GM19324 (cell line): ENCODE data around the gene COMMD2.

Experiments used
- ATAC-seq: cut with Tn5 transposase; IDR thresholded peaks from one replicate; pipeline ENCODE4 v1.9.1; 2021; ENCODE audit warnings: mild to moderate bottlenecking, moderate library complexity; ENCODE audit not compliant: unreplicated experiment, low FRiP score

COMMD2 gene

GRCh38 chr3:149752051-149752787 lies at the start of gene COMMD2:
Gene COMMD2, minus strand, starts transcription at chr3:149752489. Its CDS starts 45 bp downstream, at chr3:149752444.
- ATAC-seq: peak; percentile 99

- no peak for ATAC-seq
Measured at GRCh38 chr3:149801639-149802038, 49.4 kb upstream of the COMMD2 start.

GRCh38 chr3:149801195-149801594 lies 48.9 kb upstream of the COMMD2 start:
- no peak for ATAC-seq

- ATAC-seq: no peak
Measured at GRCh38 chr3:149800693-149801092, 48.4 kb upstream of the COMMD2 start.

GRCh38 chr3:149796026-149796425 lies 43.7 kb upstream of the COMMD2 start:
- ATAC-seq: no peak

GRCh38 chr3:149792452-149793270 lies 40.4 kb upstream of the COMMD2 start, which contains the start of gene ANKUB1:
Gene ANKUB1, minus strand, starts transcription at chr3:149792554. Its CDS starts 188 bp downstream, at chr3:149792366.
- no peak for ATAC-seq

- ATAC-seq: no peak
Measured at GRCh38 chr3:149790698-149791097, 38.4 kb upstream of the COMMD2 start.

GRCh38 chr3:149790268-149790667 lies 38.0 kb upstream of the COMMD2 start:
- ATAC-seq: no peak

- ATAC-seq: no peak
Measured at GRCh38 chr3:149784064-149784704, 31.9 kb upstream of the COMMD2 start.

GRCh38 chr3:149783576-149783975 lies 31.3 kb upstream of the COMMD2 start:
- ATAC-seq: no peak

GRCh38 chr3:149781741-149782140 lies 29.5 kb upstream of the COMMD2 start:
- no peak for ATAC-seq

GRCh38 chr3:149781211-149781610 lies 28.9 kb upstream of the COMMD2 start:
- ATAC-seq: no peak

GRCh38 chr3:149777414-149778214 lies 25.3 kb upstream of the COMMD2 start:
- ATAC-seq: no peak

GRCh38 chr3:149776170-149776569 lies 23.9 kb upstream of the COMMD2 start:
- no peak for ATAC-seq

GRCh38 chr3:149772861-149773260 lies 20.6 kb upstream of the COMMD2 start:
- no peak for ATAC-seq

- no peak for ATAC-seq
Measured at GRCh38 chr3:149771652-149772271, 19.5 kb upstream of the COMMD2 start.

- no peak for ATAC-seq
Measured at GRCh38 chr3:149770246-149770645, 18.0 kb upstream of the COMMD2 start.

- no peak for ATAC-seq
Measured at GRCh38 chr3:149768704-149769103, 16.4 kb upstream of the COMMD2 start.

- no peak for ATAC-seq
Measured at GRCh38 chr3:149767720-149768119, 15.4 kb upstream of the COMMD2 start.

- no peak for ATAC-seq
Measured at GRCh38 chr3:149765762-149766334, 13.6 kb upstream of the COMMD2 start.
